NCI-H2196 (cell line): Measurements from ENCODE around the gene PIP5KL1.
"Not testable (repeated sequence)": the region's sequence is repeated elsewhere in the genome, so short reads cannot be mapped to it uniquely, and the experiment has no call there.

Experiments used
- DNase-seq: peaks from one replicate; lab custom pipeline; 2025; ENCODE audit not compliant: unreplicated experiment; lab: John Stamatoyannopoulos, UW

Gene PIP5KL1

GRCh38 chr9:127896395-127897192, 34.0 kb downstream of the PIP5KL1 start:
- DNase-seq: no peak

- no peak for DNase-seq
Observed at GRCh38 chr9:127895811-127896210, 34.8 kb downstream of the PIP5KL1 start.

- no peak for DNase-seq
Observed at GRCh38 chr9:127893392-127893791, 37.2 kb downstream of the PIP5KL1 start.

GRCh38 chr9:127892831-127893230, 37.7 kb downstream of the PIP5KL1 start:
- DNase-seq: no peak

- DNase-seq: no peak
Observed at GRCh38 chr9:127890053-127890452, 40.5 kb downstream of the PIP5KL1 start.

- no peak for DNase-seq
Observed at GRCh38 chr9:127887792-127888191, 42.8 kb downstream of the PIP5KL1 start.

- no peak for DNase-seq
Observed at GRCh38 chr9:127886401-127886972, 44.1 kb downstream of the PIP5KL1 start.

GRCh38 chr9:127885508-127886281, 44.9 kb downstream of the PIP5KL1 start:
- DNase-seq: no peak

- no peak for DNase-seq
Observed at GRCh38 chr9:127884976-127885490, 45.5 kb downstream of the PIP5KL1 start.

GRCh38 chr9:127884427-127884911, 46.1 kb downstream of the PIP5KL1 start:
- DNase-seq: peak; percentile 67

GRCh38 chr9:127883959-127884358, 46.6 kb downstream of the PIP5KL1 start:
- DNase-seq: no peak

- DNase-seq: not testable (repeated sequence)
Observed at GRCh38 chr9:127881715-127882114, 48.9 kb downstream of the PIP5KL1 start.

GRCh38 chr9:127880143-127880542, 50.4 kb downstream of the PIP5KL1 start:
- DNase-seq: no peak

GRCh38 chr9:127878652-127879390, 51.8 kb downstream of the PIP5KL1 start:
- no peak for DNase-seq

GRCh38 chr9:127878001-127878651, 52.5 kb downstream of the PIP5KL1 start:
- DNase-seq: no peak

- DNase-seq: peak; percentile 67
Observed at GRCh38 chr9:127877566-127877998, 53.0 kb downstream of the PIP5KL1 start, which contains the start of gene AK1. Gene AK1, minus strand, starts transcription at chr9:127877675. Its CDS starts 3,058 bp downstream, at chr9:127874617.

- DNase-seq: no peak
Observed at GRCh38 chr9:127876764-127877562, 53.6 kb downstream of the PIP5KL1 start.

- DNase-seq: no peak
Observed at GRCh38 chr9:127876026-127876763, 54.4 kb downstream of the PIP5KL1 start.
